GM23338 (cell line): ENCODE data around the gene IDI2. TPM values are rescaled to one million over a fixed set of nuclear protein-coding genes. Genes with fewer than 3 reads are reported as not detected.
A peak's percentile ranks its signal among the peaks of the same experiment; 100 is the strongest.

Experiments used
- ATAC-seq: fragments of 200-7000 bp; cut with Tn5 transposase; 3 replicates; pipeline ENCODE4 v1.9.1; 2020
- DNase-seq: peaks from one replicate; pipeline ENCODE4 v3.0.0-alpha.2; 2015; ENCODE audit warnings: low spot score
- H2AFZ ChIP-seq: fragments of 200-600 bp; sonication (generic); 2 replicates; pipeline ENCODE4 v1.8.0; 2016; ENCODE audit warnings: antibody characterized with exemption, mild to moderate bottlenecking, moderate library complexity
- H3F3A ChIP-seq: fragments of 200-600 bp; sonication (generic); replicated peaks from 2 replicates; pipeline ENCODE4 v1.8.0; 2017; ENCODE audit warnings: antibody characterized with exemption, mixed run types, low read depth
- H3K27ac ChIP-seq: fragments of 200-600 bp; sonication (generic); 2 replicates; pipeline ENCODE4 v1.6.1; 2016; ENCODE audit warnings: low read depth
- H3K27me3 ChIP-seq: fragments of 200-600 bp; sonication (generic); 2 replicates; pipeline ENCODE4 v1.8.0; 2016; ENCODE audit warnings: mild to moderate bottlenecking, mixed run types, moderate library complexity; ENCODE audit not compliant: insufficient read depth
- H3K36me3 ChIP-seq: fragments of 200-600 bp; sonication (generic); 2 replicates; pipeline ENCODE4 v1.8.0; 2016; ENCODE audit warnings: mild to moderate bottlenecking; ENCODE audit not compliant: insufficient read depth
- H3K4me1 ChIP-seq: fragments of 200-600 bp; sonication (generic); 2 replicates; pipeline ENCODE4 v1.8.0; 2016; ENCODE audit warnings: mild to moderate bottlenecking, moderate library complexity; ENCODE audit not compliant: insufficient read depth
- H3K4me2 ChIP-seq: fragments of 200-600 bp; sonication (generic); 2 replicates; pipeline ENCODE4 v1.7.1; 2017; ENCODE audit warnings: mixed run types
- H3K4me3 ChIP-seq: fragments of 200-600 bp; sonication (generic); 2 replicates; pipeline ENCODE4 v1.6.1; 2016; ENCODE audit warnings: mixed run types
- H3K79me2 ChIP-seq: fragments of 200-600 bp; sonication (generic); replicated peaks from 2 replicates; pipeline ENCODE4 v1.8.0; 2017; ENCODE audit warnings: mild to moderate bottlenecking; ENCODE audit not compliant: insufficient read depth
- H3K9me2 ChIP-seq: fragments of 200-600 bp; sonication (generic); 2 replicates; pipeline ENCODE4 v1.8.0; 2017; ENCODE audit not compliant: insufficient read depth
- H4K20me1 ChIP-seq: fragments of 200-600 bp; sonication (generic); replicated peaks from 2 replicates; pipeline ENCODE4 v1.8.0; 2017; ENCODE audit warnings: mild to moderate bottlenecking; ENCODE audit not compliant: insufficient read depth
- H3K27ac Mint-ChIP-seq: 2 replicates; pipeline ENCODE4 v1.8.0; 2020; ENCODE audit warnings: inconsistent platforms, mild to moderate bottlenecking, moderate library complexity, mixed read lengths
- H3K27me3 Mint-ChIP-seq: 3 replicates; pipeline ENCODE4 v1.8.0; 2022; ENCODE audit warnings: low read depth, mild to moderate bottlenecking, moderate library complexity, mixed read lengths, inconsistent platforms; ENCODE audit not compliant: insufficient read depth, poor library complexity
- H3K36me3 Mint-ChIP-seq: 3 replicates; pipeline ENCODE4 v1.8.0; 2021; ENCODE audit warnings: low read depth, mild to moderate bottlenecking, inconsistent platforms, moderate library complexity, mixed read lengths
- H3K4me1 Mint-ChIP-seq: 3 replicates; pipeline ENCODE4 v1.8.0; 2020; ENCODE audit warnings: mild to moderate bottlenecking, inconsistent platforms, mixed read lengths
- H3K4me3 Mint-ChIP-seq: 3 replicates; pipeline ENCODE4 v1.8.0; 2021; ENCODE audit warnings: moderate library complexity, mild to moderate bottlenecking, inconsistent platforms, mixed read lengths
- H3K9me3 Mint-ChIP-seq: 3 replicates; pipeline ENCODE4 v1.8.0; 2020; ENCODE audit warnings: moderate library complexity, mild to moderate bottlenecking, inconsistent platforms, mixed read lengths
- CREB1 ChIP-seq: fragments of 250-450 bp; sonication (Bioruptor Pico); IDR thresholded peaks from 2 replicates; pipeline ENCODE4 v1.5.0; 2020; ENCODE audit warnings: low read depth, mild to moderate bottlenecking, moderate library complexity
- EZH2 ChIP-seq: fragments of 200-600 bp; sonication (generic); IDR thresholded peaks from one replicate; pipeline ENCODE4 v1.8.0; 2017; ENCODE audit warnings: antibody characterized with exemption, mild to moderate bottlenecking, low read depth; ENCODE audit not compliant: unreplicated experiment
- EZH2phosphoT487 ChIP-seq: fragments of 200-600 bp; sonication (generic); IDR thresholded peaks from one replicate; pipeline ENCODE4 v1.8.1; 2018; ENCODE audit warnings: antibody characterized with exemption; ENCODE audit not compliant: unreplicated experiment
- JUNB ChIP-seq: IDR thresholded peaks from one replicate; pipeline ENCODE4 v1.6.1; 2016; ENCODE audit warnings: antibody characterized with exemption; ENCODE audit not compliant: unreplicated experiment
- POLR2AphosphoS5 ChIP-seq: IDR thresholded peaks from 2 replicates; pipeline ENCODE4 v1.6.1; 2016; ENCODE audit warnings: antibody characterized with exemption, low read depth
- STAT1 ChIP-seq: IDR thresholded peaks from one replicate; pipeline ENCODE4 v1.6.1; 2016; ENCODE audit warnings: antibody characterized with exemption; ENCODE audit not compliant: unreplicated experiment
- ZNF114 ChIP-seq: fragments of 250-450 bp; sonication (Bioruptor Pico); IDR thresholded peaks from 2 replicates; pipeline ENCODE4 v1.5.0; 2020; ENCODE audit warnings: mild to moderate bottlenecking, moderate library complexity
- ZNF331 ChIP-seq: fragments of 250-450 bp; sonication (Bioruptor Pico); IDR thresholded peaks from 2 replicates; pipeline ENCODE4 v1.5.0; 2020; ENCODE audit warnings: low read depth, mild to moderate bottlenecking, moderate library complexity
- polyA plus RNA-seq: library from polyadenylated mRNA; unstranded; fragments of >200 nt; fragmentation: Nextera tagmentation; extraction: Ambion mirVana; gene quantifications from 2 replicates; pipeline ENCODE4 v1.2.1, GENCODE V29; 2016
- total RNA-seq: library from RNA; depleted of rRNA; stranded (reverse); fragments of >200 nt; shearing (Covaris generic); gene quantifications from 2 replicates; pipeline ENCODE4 v1.2.3, GENCODE V29; 2014
- TF ChIP-seq, protein P1 (sequence below), 2 experiments: fragments of 200-600 bp in 1 of 2; sonication (generic) in 1 of 2; conservative IDR thresholded peaks; 2 replicates each; pipeline versions ENCODE4 v1.5.1 to v1.6.1; 2016 to 2017; ENCODE audit warnings: antibody characterized with exemption in 2 of 2, low read depth in 2 of 2, mild to moderate bottlenecking in 2 of 2, moderate library complexity in 1 of 2
- TF ChIP-seq, protein P2 (sequence below): IDR thresholded peaks from 2 replicates; pipeline ENCODE4 v1.6.1; 2016; ENCODE audit warnings: antibody characterized with exemption
- TF ChIP-seq, protein P3 (sequence below): IDR thresholded peaks from one replicate; pipeline ENCODE4 v1.6.1; 2018; ENCODE audit warnings: antibody characterized with exemption; ENCODE audit not compliant: unreplicated experiment

Gene IDI2
- total and polyA plus RNA-seq, 2 experiments from 2014 or later, result not detected

DNA sequence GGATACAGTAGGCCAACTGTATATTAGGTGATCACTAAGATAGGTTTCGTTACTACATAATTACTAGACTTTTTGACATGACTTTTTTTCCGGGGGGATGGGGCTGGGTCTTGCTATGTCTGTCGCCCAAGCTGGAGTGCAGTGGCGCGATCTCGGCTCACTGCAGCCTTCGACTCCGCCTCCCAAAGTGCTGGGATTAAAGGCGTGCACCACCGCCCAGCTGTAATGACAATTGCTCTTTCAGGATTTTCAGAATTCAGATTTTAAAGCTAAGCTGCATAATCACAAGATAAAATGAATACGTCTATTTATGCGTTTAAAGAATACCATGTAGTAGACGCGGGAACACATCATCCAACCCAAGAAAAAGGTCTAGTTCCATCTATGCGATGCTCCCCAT, 22.3 kb upstream of the IDI2 start:
- no peak for TF ChIP-seq POLR2AphosphoS5
- no peak for TF ChIP-seq EZH2phosphoT487
- TF ChIP-seq, protein P1, sequence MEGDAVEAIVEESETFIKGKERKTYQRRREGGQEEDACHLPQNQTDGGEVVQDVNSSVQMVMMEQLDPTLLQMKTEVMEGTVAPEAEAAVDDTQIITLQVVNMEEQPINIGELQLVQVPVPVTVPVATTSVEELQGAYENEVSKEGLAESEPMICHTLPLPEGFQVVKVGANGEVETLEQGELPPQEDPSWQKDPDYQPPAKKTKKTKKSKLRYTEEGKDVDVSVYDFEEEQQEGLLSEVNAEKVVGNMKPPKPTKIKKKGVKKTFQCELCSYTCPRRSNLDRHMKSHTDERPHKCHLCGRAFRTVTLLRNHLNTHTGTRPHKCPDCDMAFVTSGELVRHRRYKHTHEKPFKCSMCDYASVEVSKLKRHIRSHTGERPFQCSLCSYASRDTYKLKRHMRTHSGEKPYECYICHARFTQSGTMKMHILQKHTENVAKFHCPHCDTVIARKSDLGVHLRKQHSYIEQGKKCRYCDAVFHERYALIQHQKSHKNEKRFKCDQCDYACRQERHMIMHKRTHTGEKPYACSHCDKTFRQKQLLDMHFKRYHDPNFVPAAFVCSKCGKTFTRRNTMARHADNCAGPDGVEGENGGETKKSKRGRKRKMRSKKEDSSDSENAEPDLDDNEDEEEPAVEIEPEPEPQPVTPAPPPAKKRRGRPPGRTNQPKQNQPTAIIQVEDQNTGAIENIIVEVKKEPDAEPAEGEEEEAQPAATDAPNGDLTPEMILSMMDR (conservative IDR thresholded peaks at IDR 0.05; ENCODE audit: low read depth in 2 of 2), result no peak
- TF ChIP-seq, protein P2, sequence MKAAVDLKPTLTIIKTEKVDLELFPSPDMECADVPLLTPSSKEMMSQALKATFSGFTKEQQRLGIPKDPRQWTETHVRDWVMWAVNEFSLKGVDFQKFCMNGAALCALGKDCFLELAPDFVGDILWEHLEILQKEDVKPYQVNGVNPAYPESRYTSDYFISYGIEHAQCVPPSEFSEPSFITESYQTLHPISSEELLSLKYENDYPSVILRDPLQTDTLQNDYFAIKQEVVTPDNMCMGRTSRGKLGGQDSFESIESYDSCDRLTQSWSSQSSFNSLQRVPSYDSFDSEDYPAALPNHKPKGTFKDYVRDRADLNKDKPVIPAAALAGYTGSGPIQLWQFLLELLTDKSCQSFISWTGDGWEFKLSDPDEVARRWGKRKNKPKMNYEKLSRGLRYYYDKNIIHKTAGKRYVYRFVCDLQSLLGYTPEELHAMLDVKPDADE, result no peak
- TF ChIP-seq, protein P3, sequence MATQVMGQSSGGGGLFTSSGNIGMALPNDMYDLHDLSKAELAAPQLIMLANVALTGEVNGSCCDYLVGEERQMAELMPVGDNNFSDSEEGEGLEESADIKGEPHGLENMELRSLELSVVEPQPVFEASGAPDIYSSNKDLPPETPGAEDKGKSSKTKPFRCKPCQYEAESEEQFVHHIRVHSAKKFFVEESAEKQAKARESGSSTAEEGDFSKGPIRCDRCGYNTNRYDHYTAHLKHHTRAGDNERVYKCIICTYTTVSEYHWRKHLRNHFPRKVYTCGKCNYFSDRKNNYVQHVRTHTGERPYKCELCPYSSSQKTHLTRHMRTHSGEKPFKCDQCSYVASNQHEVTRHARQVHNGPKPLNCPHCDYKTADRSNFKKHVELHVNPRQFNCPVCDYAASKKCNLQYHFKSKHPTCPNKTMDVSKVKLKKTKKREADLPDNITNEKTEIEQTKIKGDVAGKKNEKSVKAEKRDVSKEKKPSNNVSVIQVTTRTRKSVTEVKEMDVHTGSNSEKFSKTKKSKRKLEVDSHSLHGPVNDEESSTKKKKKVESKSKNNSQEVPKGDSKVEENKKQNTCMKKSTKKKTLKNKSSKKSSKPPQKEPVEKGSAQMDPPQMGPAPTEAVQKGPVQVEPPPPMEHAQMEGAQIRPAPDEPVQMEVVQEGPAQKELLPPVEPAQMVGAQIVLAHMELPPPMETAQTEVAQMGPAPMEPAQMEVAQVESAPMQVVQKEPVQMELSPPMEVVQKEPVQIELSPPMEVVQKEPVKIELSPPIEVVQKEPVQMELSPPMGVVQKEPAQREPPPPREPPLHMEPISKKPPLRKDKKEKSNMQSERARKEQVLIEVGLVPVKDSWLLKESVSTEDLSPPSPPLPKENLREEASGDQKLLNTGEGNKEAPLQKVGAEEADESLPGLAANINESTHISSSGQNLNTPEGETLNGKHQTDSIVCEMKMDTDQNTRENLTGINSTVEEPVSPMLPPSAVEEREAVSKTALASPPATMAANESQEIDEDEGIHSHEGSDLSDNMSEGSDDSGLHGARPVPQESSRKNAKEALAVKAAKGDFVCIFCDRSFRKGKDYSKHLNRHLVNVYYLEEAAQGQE, result no peak
- no peak for TF ChIP-seq EZH2
- TF ChIP-seq JUNB, result no peak
- TF ChIP-seq STAT1, result no peak
- no peak overlapping the region for H2AFZ ChIP-seq
- peak; percentile 39 for DNase-seq
- Mint-ChIP-seq H3K27ac (peak overlapping the region; percentile 99), H3K4me1 (peaks cover 26% of the 10 kb centered on the region), H3K27me3 (peaks cover 25% of the 10 kb centered on the region), H3K4me3 (peak overlapping the region; percentile 97), H3K36me3 (peaks cover 44% of the 10 kb centered on the region), H3K9me3 (no peaks in the 10 kb centered on the region)
- H3K9me2 ChIP-seq, result no peaks in the 10 kb centered on the region
- ATAC-seq, result peak; percentile 6; the same call in 2 of the 3 replicates
- H4K20me1 ChIP-seq, result peaks cover 37% of the 10 kb centered on the region
- H3K36me3 ChIP-seq, result peaks cover 15% of the 10 kb centered on the region
- H3K27ac ChIP-seq, result 0 out of 2 replicates have a peak overlapping the region, but pooled peaks have one; percentile 98
- H3F3A ChIP-seq, result peaks cover 30% of the 10 kb centered on the region; the same call in 1 of the 2 replicates
- H3K4me3 ChIP-seq, result peak overlapping the region; percentile 95
- peak overlapping the region; percentile 77 for H3K4me2 ChIP-seq
- peaks cover 22% of the 10 kb centered on the region for H3K4me1 ChIP-seq
- peaks cover 79% of the 10 kb centered on the region for H3K79me2 ChIP-seq
- H3K27me3 ChIP-seq, result no peaks in the 10 kb centered on the region

DNA sequence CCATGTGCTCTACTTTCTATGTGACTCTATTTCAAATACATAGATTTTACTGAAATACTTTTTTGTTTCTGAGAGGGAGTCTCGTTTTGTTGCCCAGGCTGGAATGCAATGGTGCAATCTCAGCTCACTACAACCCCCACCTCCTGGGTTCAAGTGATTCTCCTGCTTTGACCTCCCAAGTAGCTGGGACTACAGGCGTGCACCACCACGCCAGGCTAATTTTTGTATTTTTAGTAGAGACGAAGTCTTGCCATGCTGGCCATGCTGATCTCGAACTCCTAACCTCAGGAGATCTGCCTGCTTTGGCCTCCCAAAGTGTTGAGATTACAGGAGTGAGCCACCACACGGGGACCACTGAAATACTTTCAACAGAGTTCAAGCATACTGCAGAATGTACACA, 19.8 kb upstream of the IDI2 start:
- H2AFZ ChIP-seq, result no peak overlapping the region
- peaks cover 23% of the 10 kb centered on the region for H3K27me3 Mint-ChIP-seq
- ATAC-seq, result no peak
- H4K20me1 ChIP-seq, result peaks cover 38% of the 10 kb centered on the region
- peak overlapping the region; percentile 37 for H3K4me3 ChIP-seq
- peaks cover 29% of the 10 kb centered on the region for H3F3A ChIP-seq
- peaks cover 48% of the 10 kb centered on the region for H3K36me3 Mint-ChIP-seq
- peaks cover 16% of the 10 kb centered on the region for H3K4me1 ChIP-seq
- H3K9me3 Mint-ChIP-seq, result no peaks in the 10 kb centered on the region
- no peaks in the 10 kb centered on the region for H3K27me3 ChIP-seq
- DNase-seq, result no peak
- peak overlapping the region; percentile 70 for H3K4me2 ChIP-seq
- no peaks in the 10 kb centered on the region for H3K9me2 ChIP-seq
- peak overlapping the region; percentile 51; the same call in 1 of the 2 replicates for H3K27ac ChIP-seq
- H3K4me3 Mint-ChIP-seq, result peak overlapping the region; percentile 52; the same call in 2 of the 3 replicates
- peak overlapping the region; percentile 26 for H3K27ac Mint-ChIP-seq
- H3K4me1 Mint-ChIP-seq, result peaks cover 21% of the 10 kb centered on the region
- peaks cover 56% of the 10 kb centered on the region for H3K79me2 ChIP-seq
- H3K36me3 ChIP-seq, result peaks cover 41% of the 10 kb centered on the region
- no peak for TF ChIP-seq CREB1
- TF ChIP-seq ZNF331 (CRISPR knock-in tag), result no peak
- TF ChIP-seq, protein P2, result no peak
- TF ChIP-seq ZNF114 (CRISPR knock-in tag), result no peak
